ENCODE measurements around the gene CCL20. TPM values are rescaled to one million over a fixed set of nuclear protein-coding genes. Genes with fewer than 3 reads are reported as not detected.

The CCL20 gene
- total and polyA plus RNA-seq, 4 donors = 8.0 to 712 (median 47.5) TPM

GRCh38 chr2:227817850-227818674 is 4.4 kb downstream of the CCL20 start:
- Histone ChIP-seq H3K9ac (ENCODE audit: insufficient read depth in 1 of 2, low read length in 2 of 2) (no peak overlapping the region), H3K4me3 (no peak overlapping the region), H3K27me3 (ENCODE audit: control insufficient read depth in 3 of 3, insufficient read depth in 3 of 3, low read length in 2 of 3) (no peaks in the 10 kb centered on the region), H3K27ac (ENCODE audit: low read depth in 1 of 2, low read length in 1 of 2) (peak overlapping the region; percentile 80), H3K9me3 (ENCODE audit: control insufficient read depth in 4 of 4, insufficient read depth in 3 of 4, low read length in 3 of 4) (no peaks in the 10 kb centered on the region), H3K4me1 (ENCODE audit: control insufficient read depth in 5 of 5, insufficient read depth in 5 of 5, low read length in 5 of 5) (peaks cover 0 to 5% (median 0%) of the 10 kb centered on the region in 5 donors), H3K36me3 (ENCODE audit: control insufficient read depth in 4 of 4, insufficient read depth in 4 of 4, low read length in 4 of 4) (no peaks in the 10 kb centered on the region)
- DNase-seq = peak; percentile 61 to 64 (median 63)
- TF ChIP-seq, protein P1, sequence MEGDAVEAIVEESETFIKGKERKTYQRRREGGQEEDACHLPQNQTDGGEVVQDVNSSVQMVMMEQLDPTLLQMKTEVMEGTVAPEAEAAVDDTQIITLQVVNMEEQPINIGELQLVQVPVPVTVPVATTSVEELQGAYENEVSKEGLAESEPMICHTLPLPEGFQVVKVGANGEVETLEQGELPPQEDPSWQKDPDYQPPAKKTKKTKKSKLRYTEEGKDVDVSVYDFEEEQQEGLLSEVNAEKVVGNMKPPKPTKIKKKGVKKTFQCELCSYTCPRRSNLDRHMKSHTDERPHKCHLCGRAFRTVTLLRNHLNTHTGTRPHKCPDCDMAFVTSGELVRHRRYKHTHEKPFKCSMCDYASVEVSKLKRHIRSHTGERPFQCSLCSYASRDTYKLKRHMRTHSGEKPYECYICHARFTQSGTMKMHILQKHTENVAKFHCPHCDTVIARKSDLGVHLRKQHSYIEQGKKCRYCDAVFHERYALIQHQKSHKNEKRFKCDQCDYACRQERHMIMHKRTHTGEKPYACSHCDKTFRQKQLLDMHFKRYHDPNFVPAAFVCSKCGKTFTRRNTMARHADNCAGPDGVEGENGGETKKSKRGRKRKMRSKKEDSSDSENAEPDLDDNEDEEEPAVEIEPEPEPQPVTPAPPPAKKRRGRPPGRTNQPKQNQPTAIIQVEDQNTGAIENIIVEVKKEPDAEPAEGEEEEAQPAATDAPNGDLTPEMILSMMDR (IDR thresholded peaks at IDR 0.05; ENCODE audit: control extremely low read depth, extremely low read depth) = no peak
- 22 to 29% methylated on average over 10 of the region's 10 CpGs for WGBS, 2 donors
- ATAC-seq (ENCODE audit: insufficient read depth, low FRiP score) = peak; percentile 81

GRCh38 chr2:227818675-227819397 is 5.2 kb downstream of the CCL20 start:
- peak overlapping the region; percentile 76 to 80 for H3K27ac ChIP-seq (ENCODE audit: low read depth in 1 of 2, low read length in 1 of 2)
- TF ChIP-seq, protein P1 (IDR thresholded peaks at IDR 0.05; ENCODE audit: control extremely low read depth, extremely low read depth) = no peak
- no peaks in the 10 kb centered on the region for H3K9me3 ChIP-seq (ENCODE audit: control insufficient read depth in 4 of 4, insufficient read depth in 3 of 4, low read length in 3 of 4)
- ATAC-seq (ENCODE audit: insufficient read depth, low FRiP score) = peak; percentile 84
- 21 to 43% methylated on average over 9 of the region's 9 CpGs for WGBS, 2 donors
- no peaks in the 10 kb centered on the region for H3K36me3 ChIP-seq (ENCODE audit: control insufficient read depth in 4 of 4, insufficient read depth in 4 of 4, low read length in 4 of 4)
- peaks cover 0 to 5% (median 0%) of the 10 kb centered on the region in 5 donors for H3K4me1 ChIP-seq (ENCODE audit: control insufficient read depth in 5 of 5, insufficient read depth in 5 of 5, low read length in 5 of 5)
- H3K4me3 ChIP-seq = no peak overlapping the region
- H3K27me3 ChIP-seq (ENCODE audit: control insufficient read depth in 3 of 3, insufficient read depth in 3 of 3, low read length in 2 of 3) = no peaks in the 10 kb centered on the region
- no peak for DNase-seq
- H3K9ac ChIP-seq (ENCODE audit: insufficient read depth in 1 of 2, low read length in 2 of 2) = no peak overlapping the region

DNA sequence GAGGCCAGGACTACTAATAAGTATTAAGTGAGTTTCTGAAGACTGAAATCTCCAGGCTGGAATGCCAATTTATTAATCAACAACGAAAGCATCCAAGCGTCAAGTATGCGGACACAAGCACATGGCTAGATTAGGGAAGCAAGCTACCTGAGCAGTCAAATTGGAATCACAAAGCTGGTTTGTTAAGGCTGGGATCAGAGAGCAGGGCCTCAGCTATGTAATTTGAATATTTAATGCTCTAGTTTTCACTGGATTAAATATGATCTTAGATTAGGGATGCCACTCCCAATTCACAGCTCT is 5.7 kb downstream of the CCL20 start:
- TF ChIP-seq, protein P1 (IDR thresholded peaks at IDR 0.05; ENCODE audit: control extremely low read depth, extremely low read depth) = no peak
- DNase-seq (no peak), ATAC-seq (ENCODE audit: insufficient read depth, low FRiP score) (no peak)
- WGBS, 2 donors = 92 to 93% methylated on average over 3 of the region's 3 CpGs
- no peaks in the 10 kb centered on the region for H3K36me3 ChIP-seq (ENCODE audit: control insufficient read depth in 4 of 4, insufficient read depth in 4 of 4, low read length in 4 of 4)
- peaks cover 0 to 5% (median 0%) of the 10 kb centered on the region in 5 donors for H3K4me1 ChIP-seq (ENCODE audit: control insufficient read depth in 5 of 5, insufficient read depth in 5 of 5, low read length in 5 of 5)
- H3K9ac ChIP-seq (ENCODE audit: insufficient read depth in 1 of 2, low read length in 2 of 2) = no peak overlapping the region
- no peaks in the 10 kb centered on the region for H3K27me3 ChIP-seq (ENCODE audit: control insufficient read depth in 3 of 3, insufficient read depth in 3 of 3, low read length in 2 of 3)
- H3K27ac ChIP-seq (ENCODE audit: low read depth in 1 of 2, low read length in 1 of 2) = no peak overlapping the region
- H3K4me3 ChIP-seq = no peak overlapping the region
- H3K9me3 ChIP-seq (ENCODE audit: control insufficient read depth in 4 of 4, insufficient read depth in 3 of 4, low read length in 3 of 4) = no peaks in the 10 kb centered on the region

All from lung (tissue), 12 donors.